ENCODE measurements around the gene RALGAPA1.

DNA sequence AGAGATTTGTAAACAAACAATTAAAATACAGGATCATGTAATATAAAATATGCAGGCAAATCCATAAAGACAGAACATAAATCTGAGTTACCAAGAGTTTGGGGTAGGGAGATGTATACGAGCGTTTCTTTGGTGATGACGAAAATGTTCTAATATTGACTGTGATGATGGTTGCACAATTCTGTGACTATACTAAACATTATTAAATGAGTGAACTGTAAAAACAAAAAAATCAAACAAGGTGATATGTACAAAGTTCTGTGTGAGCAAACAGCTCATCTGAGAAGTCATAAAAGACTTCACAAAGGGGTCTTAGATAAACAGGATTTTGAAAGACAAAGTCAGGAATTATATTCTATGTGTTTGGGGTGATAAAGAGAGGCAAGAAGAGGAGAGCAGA lies 147.2 kb downstream of the RALGAPA1 start:
- TF ChIP-seq, protein P1, sequence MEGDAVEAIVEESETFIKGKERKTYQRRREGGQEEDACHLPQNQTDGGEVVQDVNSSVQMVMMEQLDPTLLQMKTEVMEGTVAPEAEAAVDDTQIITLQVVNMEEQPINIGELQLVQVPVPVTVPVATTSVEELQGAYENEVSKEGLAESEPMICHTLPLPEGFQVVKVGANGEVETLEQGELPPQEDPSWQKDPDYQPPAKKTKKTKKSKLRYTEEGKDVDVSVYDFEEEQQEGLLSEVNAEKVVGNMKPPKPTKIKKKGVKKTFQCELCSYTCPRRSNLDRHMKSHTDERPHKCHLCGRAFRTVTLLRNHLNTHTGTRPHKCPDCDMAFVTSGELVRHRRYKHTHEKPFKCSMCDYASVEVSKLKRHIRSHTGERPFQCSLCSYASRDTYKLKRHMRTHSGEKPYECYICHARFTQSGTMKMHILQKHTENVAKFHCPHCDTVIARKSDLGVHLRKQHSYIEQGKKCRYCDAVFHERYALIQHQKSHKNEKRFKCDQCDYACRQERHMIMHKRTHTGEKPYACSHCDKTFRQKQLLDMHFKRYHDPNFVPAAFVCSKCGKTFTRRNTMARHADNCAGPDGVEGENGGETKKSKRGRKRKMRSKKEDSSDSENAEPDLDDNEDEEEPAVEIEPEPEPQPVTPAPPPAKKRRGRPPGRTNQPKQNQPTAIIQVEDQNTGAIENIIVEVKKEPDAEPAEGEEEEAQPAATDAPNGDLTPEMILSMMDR (IDR thresholded peaks at IDR 0.05): no peak
- TF ChIP-seq EP300 (IDR thresholded peaks at IDR 0.05): no peak
- TF ChIP-seq POLR2A (IDR thresholded peaks at IDR 0.05): no peak
